K562 (cell line): ENCODE data around the gene PSMD13. TPM values are rescaled to one million over a fixed set of nuclear protein-coding genes. Genes with fewer than 3 reads are reported as not detected.

Source experiments
- AFF1 ChIP-seq, 2 experiments: fragments of 450-650 bp; IDR thresholded peaks; 2 replicates each; pipeline ENCODE4 v1.6.1; 2018; ENCODE audit warnings: mild to moderate bottlenecking in 2 of 2, low read depth in 1 of 2; ENCODE audit not compliant: partially characterized antibody in 2 of 2
- CEBPZ ChIP-seq: fragments of 150-350 bp; IDR thresholded peaks from 2 replicates; pipeline ENCODE4 v1.6.1; 2014; ENCODE audit warnings: low read depth, mild to moderate bottlenecking, low read length, borderline replicate concordance
- NBN ChIP-seq: fragments of 450-650 bp; IDR thresholded peaks from 2 replicates; pipeline ENCODE4 v1.6.1; 2016; ENCODE audit warnings: low read depth, mild to moderate bottlenecking
- NR0B1 ChIP-seq: fragments of 450-650 bp; IDR thresholded peaks from one replicate; pipeline ENCODE4 v1.6.1; 2018; ENCODE audit warnings: mild to moderate bottlenecking, moderate library complexity; ENCODE audit not compliant: partially characterized antibody
- PCBP1 ChIP-seq: fragments of 200-400 bp; formaldehyde crosslinking; IDR thresholded peaks from 2 replicates; pipeline ENCODE4 v1.6.1; 2018; ENCODE audit warnings: mild to moderate bottlenecking, low read depth, low read length; ENCODE audit not compliant: poor library complexity, severe bottlenecking
- PHF8 ChIP-seq: fragments of 200-600 bp; sonication (generic); IDR thresholded peaks from 2 replicates; pipeline ENCODE4 v1.6.1; 2012; ENCODE audit warnings: mixed run types, mild to moderate bottlenecking, inconsistent platforms, low read length, moderate library complexity, borderline replicate concordance
- PHTF2 ChIP-seq: fragments of 250-450 bp; sonication (Bioruptor Pico); IDR thresholded peaks from 2 replicates; pipeline ENCODE4 v1.5.0; 2021; ENCODE audit warnings: mild to moderate bottlenecking
- RAD21 ChIP-seq, 2 experiments: fragments of 250-450 bp in 1 of 2; fragments of 450-650 bp in 1 of 2; sonication (Bioruptor Pico) in 1 of 2; formaldehyde crosslinking in 1 of 2; IDR thresholded peaks in 1 of 2; conservative IDR thresholded peaks in 1 of 2; 2 replicates each; pipeline versions ENCODE4 v1.4.0 to v1.8.0; 2020 to 2022; ENCODE audit warnings: mild to moderate bottlenecking in 2 of 2, moderate library complexity in 1 of 2
- SUPT5H ChIP-seq: fragments of 450-650 bp; IDR thresholded peaks from 2 replicates; pipeline ENCODE4 v1.6.1; 2016
- TCF15 ChIP-seq: fragments of 250-450 bp; sonication (Bioruptor Pico); IDR thresholded peaks from 2 replicates; pipeline ENCODE4 v1.8.0; 2022; ENCODE audit warnings: moderate library complexity, mild to moderate bottlenecking, inconsistent platforms
- ZBTB9 ChIP-seq: fragments of 450-650 bp; formaldehyde crosslinking; IDR thresholded peaks from 2 replicates; pipeline ENCODE4 v1.4.0; 2020; ENCODE audit warnings: mild to moderate bottlenecking, moderate library complexity
- ZNF134 ChIP-seq: fragments of 250-450 bp; sonication (Bioruptor Pico); conservative IDR thresholded peaks from 2 replicates; pipeline ENCODE4 v1.4.0; 2020
- ZNF444 ChIP-seq: fragments of 250-450 bp; sonication (Bioruptor Pico); IDR thresholded peaks from 2 replicates; pipeline ENCODE4 v1.4.0; 2020; ENCODE audit warnings: mild to moderate bottlenecking, moderate library complexity
- ZNF561 ChIP-seq: fragments of 450-650 bp; formaldehyde crosslinking; conservative IDR thresholded peaks from 2 replicates; pipeline ENCODE4 v1.4.0; 2020; ENCODE audit warnings: mild to moderate bottlenecking, moderate library complexity
- polyA plus RNA-seq, 8 experiments: library from polyadenylated mRNA; depleted of rRNA in 4 of 8; stranded (reverse) in 5 of 8; unstranded in 3 of 8; fragments of >200 nt; fragmentation: Nextera tagmentation in 2 of 8; fragmentation: Illumina TruSeq in 1 of 8; extraction: Ambion mirVana in 2 of 8; extraction: Trizol in 1 of 8; gene quantifications; 2 replicates each; pipeline versions ENCODE4 v1.2.1 to v1.2.3, GENCODE V29; 2011 to 2014; ENCODE audit warnings: inconsistent platforms in 1 of 8, missing spikeins in 1 of 8
- total RNA-seq, 7 experiments: library from RNA; depleted of rRNA in 6 of 7; stranded (reverse); fragments of >200 nt in 6 of 7; fragmentation: Illumina TruSeq in 2 of 7; extraction: Trizol in 2 of 7; gene quantifications; 2 replicates each; pipeline versions ENCODE4 v1.2.1 to v1.2.3, GENCODE V29; 2011 to 2021; ENCODE audit warnings: low replicate concordance in 1 of 7

Gene PSMD13
- total and polyA plus RNA-seq, 9 of the 15 experiments (the other 6 are each of a cell fraction or from before 2014, with no cell fraction given), result 185 to 383 (median 267) TPM

GRCh38 chr11:267491-267994 is 30.8 kb downstream of the PSMD13 start (continued):
- TF ChIP-seq PHTF2 (no peak), CEBPZ (no peak), ZNF561 (CRISPR knock-in tag) (no peak), NBN (0 out of 2 replicates have a peak, but pooled peaks have one; percentile 23), SUPT5H (peak; percentile 20; the same call in 1 of the 2 replicates), PHF8 (peak; percentile 27; the same call in 1 of the 2 replicates), ZBTB9 (peak; percentile 32; the same call in 1 of the 2 replicates), RAD21 (CRISPR knock-in tag; conservative IDR thresholded peaks at IDR 0.05 in 1 of 2, IDR thresholded peaks at IDR 0.05 in 1 of 2) (no peak), ZNF134 (no peak), NR0B1 (no peak), TCF15 (CRISPR knock-in tag) (no peak), ZNF444 (no peak), PCBP1 (peak; percentile 87), AFF1 (IDR thresholded peaks at IDR 0.05; ENCODE audit: low read depth in 1 of 2, partially characterized antibody in 2 of 2) (peak in 1 of 2 experiments; percentile 40)
